HL-60/S4 treated with retinoic acid at 250 ng/mL for 4 days and 3 days (cell line): Measurements from ENCODE around the gene TRIM44.
"Not testable (repeated sequence)": the region's sequence is repeated elsewhere in the genome, so short reads cannot be mapped to it uniquely, and the experiment has no call there.

ENCODE experiments used
- in situ Hi-C: fragments of 300-500 bp; cut with MboI; formaldehyde crosslinking; loops from 2 replicates; pipeline ENCODE4 v1.7.0; 2022; ENCODE audit warnings: low sequenced_read_pairs

The TRIM44 gene

GRCh38 chr11:35750315-35750714 is 87.7 kb downstream of the TRIM44 start:
- in situ Hi-C loops = no loop called here

- in situ Hi-C loops = no loop called here
Measured at GRCh38 chr11:35750981-35751663, 88.5 kb downstream of the TRIM44 start.

DNA sequence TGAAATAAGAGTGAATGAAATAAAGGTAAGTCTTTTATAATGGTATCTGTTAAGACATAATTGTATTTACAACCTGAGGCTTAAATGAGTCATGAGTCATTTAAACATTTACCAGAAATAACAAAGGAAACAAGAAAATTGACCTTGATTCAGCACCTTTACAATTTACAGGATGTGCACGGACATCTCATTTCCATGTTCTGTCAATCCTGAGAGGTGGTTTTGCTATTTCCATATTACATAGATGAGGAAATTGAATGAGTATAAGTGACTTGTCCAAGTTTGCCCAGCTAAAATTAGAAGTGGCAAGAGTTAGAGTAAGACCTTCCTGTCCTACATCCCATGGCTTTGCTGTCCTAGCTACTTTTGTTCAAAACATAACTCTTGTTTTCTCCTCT is 89.1 kb downstream of the TRIM44 start:
- in situ Hi-C loops = no loop called here

DNA sequence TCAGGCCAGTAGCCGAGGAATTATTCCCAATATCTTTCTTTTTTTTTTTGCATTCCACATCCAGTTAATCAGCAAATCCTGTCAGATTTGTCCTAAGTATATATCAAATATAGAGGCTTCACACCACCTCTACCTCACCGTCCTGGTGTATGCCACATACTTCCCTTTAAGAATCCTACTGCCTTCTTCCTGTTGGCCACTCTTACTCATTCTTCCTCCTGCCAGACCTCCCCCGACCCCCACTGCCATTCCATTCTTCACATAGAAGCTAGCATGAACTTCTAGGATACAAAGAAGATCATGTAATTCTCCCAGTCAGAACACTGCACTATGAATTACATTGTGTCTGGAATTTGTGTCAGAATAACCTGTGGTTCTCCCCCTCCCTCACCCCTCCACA is 89.5 kb downstream of the TRIM44 start:
- in situ Hi-C loops = no loop called here

DNA sequence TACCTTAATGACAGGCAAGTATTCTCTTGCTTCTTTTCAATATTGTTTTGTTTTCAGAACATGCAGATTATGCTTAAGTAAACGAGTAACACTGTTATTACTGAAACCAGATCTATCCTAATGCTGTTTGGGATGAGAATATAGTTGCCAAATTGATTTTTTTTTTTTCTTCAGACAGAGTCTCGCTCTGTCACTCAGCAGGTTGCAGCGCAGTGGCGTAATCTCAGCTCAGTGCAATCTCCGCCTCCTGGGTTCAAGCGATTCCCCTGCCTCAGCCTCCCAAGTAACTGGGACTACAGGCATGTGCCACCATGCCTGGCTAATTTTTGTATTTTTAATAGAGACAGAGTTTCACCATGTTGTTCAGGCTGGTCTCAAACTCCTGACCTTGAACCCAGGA is 91.0 kb downstream of the TRIM44 start:
- in situ Hi-C loops = not testable (repeated sequence)

- in situ Hi-C loops = not testable (repeated sequence)
Measured at GRCh38 chr11:35759951-35760350, 97.4 kb downstream of the TRIM44 start.

- in situ Hi-C loops = no loop called here
Measured at GRCh38 chr11:35761899-35762298, 99.3 kb downstream of the TRIM44 start.

DNA sequence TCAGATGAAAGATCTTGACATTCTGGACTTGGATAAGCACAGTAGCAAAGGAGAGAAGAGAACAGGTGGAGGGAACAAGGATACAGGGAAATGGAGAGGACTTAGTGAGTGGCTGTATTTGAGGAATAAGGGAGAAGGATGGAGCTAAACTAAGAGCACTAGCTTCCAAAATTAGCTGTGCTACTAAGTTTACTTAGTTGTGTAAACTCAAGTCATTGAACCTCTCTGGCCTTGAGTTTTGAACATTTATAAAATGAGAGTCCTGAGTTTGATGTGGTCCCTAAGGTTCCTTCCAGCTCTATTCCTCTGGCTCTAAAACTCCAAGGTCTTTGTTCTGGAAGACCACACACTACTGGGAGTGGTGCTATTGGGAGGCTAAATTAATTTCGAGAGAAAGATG is 100.7 kb downstream of the TRIM44 start:
- in situ Hi-C loops = no loop called here

GRCh38 chr11:35763765-35764164 is 101.2 kb downstream of the TRIM44 start:
- in situ Hi-C loops = no loop called here

DNA sequence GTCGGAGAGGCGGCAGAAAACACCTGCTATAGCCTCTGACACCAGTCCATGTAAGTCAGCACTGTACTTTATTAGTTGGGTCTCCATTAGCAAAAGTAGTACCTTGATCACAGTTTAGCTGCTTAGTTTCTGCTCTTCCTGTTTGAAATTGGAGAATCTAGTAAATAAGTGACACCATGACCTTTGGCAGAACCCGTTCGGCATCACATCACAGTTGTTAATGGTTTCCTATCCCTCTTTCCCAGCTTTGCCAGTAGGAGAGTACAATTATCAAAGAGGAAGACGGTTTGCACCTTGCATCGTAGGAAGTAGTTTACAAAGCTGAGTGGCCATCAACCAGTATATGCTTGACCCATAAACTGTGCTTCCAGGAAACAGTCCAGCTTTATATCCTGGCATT is 101.8 kb downstream of the TRIM44 start:
- in situ Hi-C loops = no loop called here

DNA sequence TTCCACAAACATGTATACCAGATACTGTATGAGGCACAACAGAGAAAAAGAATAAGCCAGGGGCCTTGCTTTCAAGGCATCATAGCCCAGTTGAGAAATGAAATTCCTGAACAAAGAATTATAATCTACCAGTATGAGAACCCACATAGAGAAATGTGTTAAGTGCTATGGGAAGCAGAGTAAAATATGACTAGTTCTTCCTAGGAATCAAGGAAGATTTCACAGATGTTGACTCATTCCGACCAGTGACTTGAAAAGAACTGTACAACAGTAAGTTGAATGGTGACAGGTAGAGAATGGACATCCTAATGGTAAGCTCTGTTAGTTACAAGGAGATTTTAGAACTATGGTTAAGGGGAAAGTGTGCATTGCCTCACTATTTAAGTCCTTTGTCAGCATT is 102.6 kb downstream of the TRIM44 start:
- in situ Hi-C loops = no loop called here

GRCh38 chr11:35766651-35767050 is 104.1 kb downstream of the TRIM44 start:
- in situ Hi-C loops = no loop called here

DNA sequence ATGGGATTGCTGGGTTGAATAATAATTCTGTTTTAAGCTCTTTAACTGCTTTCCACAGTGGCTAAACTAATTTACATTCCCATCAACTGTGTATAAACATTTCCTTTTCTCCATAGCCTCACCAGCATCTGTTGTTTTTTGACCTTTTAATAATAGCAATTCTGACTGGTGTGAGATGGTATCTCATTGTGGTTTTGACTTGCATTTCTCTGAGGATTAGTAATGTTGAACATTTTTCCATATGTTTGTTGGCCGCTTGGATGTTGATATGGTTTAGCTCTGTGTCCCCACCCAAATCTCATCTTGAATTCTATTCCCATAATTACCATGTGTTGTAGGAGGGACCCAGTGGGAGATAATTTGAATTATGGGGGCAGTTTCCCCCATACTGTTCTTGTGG is 107.8 kb downstream of the TRIM44 start:
- in situ Hi-C loops = not testable (repeated sequence)

- in situ Hi-C loops = no loop called here
Measured at GRCh38 chr11:35771722-35772121, 109.1 kb downstream of the TRIM44 start.

GRCh38 chr11:35777241-35777640 is 114.7 kb downstream of the TRIM44 start:
- in situ Hi-C loops = not testable (repeated sequence)

DNA sequence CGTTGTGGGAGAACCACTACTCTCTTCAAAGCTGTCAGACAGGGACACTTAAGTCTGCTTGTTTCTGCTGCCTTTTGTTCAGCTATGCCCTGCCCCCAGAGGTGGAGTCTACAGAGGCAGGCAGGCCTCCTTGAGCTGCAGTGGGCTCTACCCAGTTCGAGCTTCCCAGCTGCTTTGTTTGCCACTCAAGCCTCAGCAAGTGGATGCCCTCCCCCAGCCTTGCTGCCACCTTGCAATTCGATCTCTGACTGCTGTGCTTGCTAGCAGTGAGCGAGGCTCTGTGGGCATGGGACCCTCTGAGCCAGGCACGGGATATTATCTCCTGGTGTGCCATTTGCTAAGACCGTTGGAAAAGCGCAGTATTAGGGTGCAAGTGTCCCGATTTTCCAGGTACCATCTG is 116.4 kb downstream of the TRIM44 start:
- in situ Hi-C loops = not testable (repeated sequence)

- in situ Hi-C loops = no loop called here
Measured at GRCh38 chr11:35779409-35779808, 116.8 kb downstream of the TRIM44 start.

DNA sequence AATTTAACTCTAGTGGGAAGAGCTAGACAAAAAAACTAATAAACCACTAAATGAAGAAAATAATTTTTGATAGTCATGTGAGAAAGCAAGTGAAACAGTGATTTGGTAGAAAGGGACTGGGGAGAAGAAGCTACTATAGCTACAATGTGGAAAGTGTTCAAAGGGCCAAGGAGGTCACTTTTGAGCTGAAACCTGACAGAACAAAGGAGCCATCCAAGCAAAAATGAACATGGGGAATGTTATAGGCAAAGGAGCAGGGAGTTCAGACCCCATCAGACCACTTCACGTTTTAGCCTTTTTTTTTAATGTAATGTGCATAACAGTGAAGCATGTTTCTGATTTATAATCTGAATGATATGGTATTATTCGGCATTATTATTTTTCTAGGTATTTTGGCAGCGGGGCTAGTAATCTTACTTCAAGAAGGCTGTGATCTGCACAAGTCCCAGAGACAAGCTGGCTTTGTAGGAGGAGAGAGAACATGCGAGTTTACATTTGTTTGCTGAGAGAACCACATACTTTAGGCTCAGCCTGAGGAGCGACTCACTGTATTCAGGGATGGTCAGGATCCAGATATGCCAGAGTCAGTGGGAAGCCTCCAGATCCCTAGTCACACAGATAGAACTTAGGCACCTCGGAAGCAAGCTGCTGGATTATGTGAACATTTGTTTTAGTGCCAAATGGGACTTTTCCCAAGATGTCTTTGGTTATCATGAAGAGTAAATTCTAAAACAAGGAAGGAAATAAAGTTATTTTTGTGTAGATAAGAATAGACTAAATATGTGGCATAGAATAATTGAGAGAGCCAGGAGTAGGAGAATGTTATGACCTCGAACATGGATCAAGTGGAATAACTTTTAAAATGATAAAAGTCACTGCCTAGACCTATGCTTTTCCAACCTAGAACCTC is 118.6 kb downstream of the TRIM44 start:
- in situ Hi-C loops = no loop called here

GRCh38 chr11:35781861-35782470 is 119.4 kb downstream of the TRIM44 start:
- in situ Hi-C loops = no loop called here

DNA sequence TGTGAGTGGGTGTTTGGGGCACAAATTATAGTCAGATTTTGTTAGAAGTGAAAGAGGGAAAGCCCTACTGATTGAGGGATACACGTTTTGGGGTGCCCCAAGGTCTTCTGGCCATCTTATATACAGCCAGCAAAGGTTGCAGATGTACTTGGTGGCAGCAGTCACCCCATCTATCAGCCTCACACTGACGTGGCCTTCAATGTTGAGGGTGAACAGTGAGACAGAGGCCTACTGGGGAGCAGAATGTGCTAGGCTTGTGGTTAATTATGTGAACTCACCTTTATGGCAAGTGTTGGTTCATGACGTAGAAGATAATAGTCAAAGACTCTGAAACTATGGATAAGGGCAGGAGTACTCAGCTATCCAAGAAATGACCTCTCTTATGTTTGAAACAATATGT is 121.2 kb downstream of the TRIM44 start:
- in situ Hi-C loops = no loop called here

GRCh38 chr11:35784699-35785098 is 122.1 kb downstream of the TRIM44 start:
- in situ Hi-C loops = no loop called here
